ENCODE data around the gene PCDHA5.

The PCDHA5 gene

DNA sequence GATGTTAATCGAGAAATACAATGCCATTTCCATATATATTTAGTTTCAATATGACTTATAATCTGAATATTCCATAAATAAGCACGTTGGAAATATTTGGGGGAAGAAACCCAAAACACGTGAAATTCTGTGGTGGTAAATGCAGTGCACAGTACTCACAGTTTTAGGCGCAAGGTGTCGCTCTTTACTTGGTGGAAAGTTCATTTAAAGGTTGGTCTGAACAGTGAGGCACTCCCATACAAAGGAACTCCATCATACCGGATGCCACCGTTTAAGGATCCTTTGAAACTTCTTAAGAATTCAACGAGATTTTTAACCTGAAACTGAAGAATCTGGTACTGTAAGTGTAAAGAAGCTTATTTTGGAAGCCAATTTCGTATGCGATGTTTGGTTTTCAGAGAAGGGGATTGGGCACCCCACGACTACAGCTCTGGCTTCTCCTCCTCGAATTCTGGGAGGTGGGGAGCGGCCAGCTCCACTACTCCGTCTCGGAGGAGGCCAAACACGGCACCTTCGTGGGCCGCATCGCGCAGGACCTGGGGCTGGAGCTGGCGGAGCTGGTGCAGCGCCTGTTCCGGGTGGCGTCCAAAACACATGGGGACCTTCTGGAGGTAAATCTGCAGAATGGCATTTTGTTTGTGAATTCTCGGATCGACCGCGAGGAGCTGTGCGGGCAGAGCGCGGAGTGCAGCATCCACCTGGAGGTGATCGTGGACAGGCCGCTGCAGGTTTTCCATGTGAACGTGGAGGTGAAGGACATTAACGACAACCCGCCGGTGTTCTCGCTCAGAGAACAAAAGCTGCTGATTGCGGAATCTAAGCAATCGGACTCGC is 47.5 kb downstream of the PCDHA5 start, which contains the start of gene PCDHA11:
TSS of gene PCDHA11 (plus strand) at position 237 of the 834 bp plus-strand sequence. CDS start at position 384, 147 bp downstream.
- DNase-seq: no peak

DNA sequence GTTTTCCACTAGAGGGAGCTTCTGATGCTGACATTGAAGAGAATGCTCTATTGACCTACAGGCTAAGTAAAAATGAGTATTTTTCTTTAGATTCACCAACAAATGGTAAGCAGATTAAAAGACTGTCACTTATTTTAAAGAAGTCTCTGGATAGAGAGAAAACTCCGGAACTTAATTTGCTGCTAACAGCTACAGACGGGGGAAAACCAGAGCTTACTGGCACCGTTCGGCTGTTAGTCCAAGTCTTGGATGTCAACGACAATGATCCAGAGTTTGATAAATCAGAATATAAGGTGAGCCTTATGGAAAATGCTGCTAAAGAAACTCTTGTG is 48.1 kb downstream of the PCDHA5 start:
- DNase-seq: no peak

DNA sequence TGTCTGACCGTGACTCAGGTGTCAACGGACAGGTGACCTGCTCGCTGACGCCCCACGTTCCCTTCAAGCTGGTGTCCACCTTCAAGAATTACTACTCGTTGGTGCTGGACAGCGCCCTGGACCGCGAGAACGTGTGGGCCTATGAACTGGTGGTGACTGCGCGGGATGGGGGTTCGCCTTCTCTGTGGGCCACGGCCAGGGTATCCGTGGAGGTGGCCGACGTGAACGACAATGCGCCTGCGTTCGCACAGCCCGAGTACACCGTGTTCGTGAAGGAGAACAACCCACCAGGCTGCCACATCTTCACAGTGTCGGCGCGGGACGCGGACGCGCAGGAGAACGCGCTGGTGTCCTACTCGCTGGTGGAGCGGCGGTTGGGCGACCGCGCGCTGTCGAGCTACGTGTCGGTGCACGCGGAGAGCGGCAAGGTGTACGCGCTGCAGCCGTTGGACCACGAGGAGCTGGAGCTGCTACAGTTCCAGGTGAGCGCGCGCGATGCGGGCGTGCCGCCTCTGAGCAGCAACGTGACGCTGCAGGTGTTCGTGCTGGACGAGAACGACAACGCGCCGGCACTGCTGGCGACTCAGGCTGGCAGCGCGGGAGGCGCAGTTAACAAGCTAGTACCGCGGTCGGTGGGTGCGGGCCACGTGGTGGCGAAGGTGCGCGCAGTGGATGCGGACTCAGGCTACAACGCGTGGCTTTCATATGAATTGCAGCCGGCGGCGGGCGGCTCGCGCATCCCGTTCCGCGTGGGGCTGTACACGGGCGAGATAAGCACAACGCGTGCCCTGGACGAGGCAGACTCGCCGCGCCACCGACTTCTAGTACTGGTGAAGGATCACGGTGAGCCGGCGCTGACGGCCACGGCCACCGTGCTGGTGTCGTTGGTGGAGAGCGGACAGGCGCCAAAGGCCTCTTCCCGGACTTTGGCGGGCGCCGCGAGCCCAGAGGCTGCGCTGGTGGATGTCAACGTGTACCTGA is 49.1 kb downstream of the PCDHA5 start:
- DNase-seq: no peak

All from SIG-M5 (cell line).